Kidney (tissue), 14 donors: Measurements from ENCODE around the gene ZNF320. TPM values are rescaled to one million over a fixed set of nuclear protein-coding genes. Genes with fewer than 3 reads are reported as not detected.
A peak's percentile ranks its signal among the peaks of the same experiment; 100 is the strongest.
"Not testable (repeated sequence)": the region's sequence is repeated elsewhere in the genome, so short reads cannot be mapped to it uniquely, and the experiment has no call there.

Experiments
- DNase-seq, 5 donors: peaks; one replicate each; pipeline ENCODE4 v3.0.0-alpha.2; 2013 to 2020
- FAIRE-seq: peaks from 2 replicates; lab custom pipeline; 2012; peaks lifted over from hg19 to GRCh38; lab: Jason Lieb, UNC
- H3K27ac ChIP-seq, 2 donors: one replicate each; pipeline ENCODE4 v1.7.0; 2013; ENCODE audit warnings: low read depth in 2 of 2, low read length in 2 of 2, inconsistent platforms in 1 of 2
- H3K27me3 ChIP-seq: one replicate; pipeline ENCODE4 v1.7.1; 2013; ENCODE audit warnings: low read length, inconsistent platforms; ENCODE audit not compliant: control insufficient read depth, insufficient read depth
- H3K36me3 ChIP-seq, 3 donors: one replicate each; pipeline versions ENCODE4 v1.7.0 to v1.7.1; 2013; ENCODE audit warnings: low read length in 3 of 3, control low read depth in 1 of 3, inconsistent platforms in 1 of 3; ENCODE audit not compliant: insufficient read depth in 3 of 3, control insufficient read depth in 2 of 3
- H3K4me1 ChIP-seq, 3 donors: one replicate each; pipeline versions ENCODE4 v1.7.0 to v1.7.1; 2013; ENCODE audit warnings: low read length in 3 of 3, inconsistent platforms in 1 of 3, low read depth in 1 of 3; ENCODE audit not compliant: control insufficient read depth in 2 of 3, insufficient read depth in 2 of 3
- H3K4me3 ChIP-seq, 3 donors: one replicate each; pipeline versions ENCODE4 v1.7.0 to v1.8.1; 2013; ENCODE audit warnings: low read length in 3 of 3, control low read depth in 1 of 3, inconsistent platforms in 1 of 3
- H3K9ac ChIP-seq, 3 donors: one replicate each; pipeline versions ENCODE4 v1.7.0 to v1.7.1; 2013; ENCODE audit warnings: low read length in 3 of 3, control low read depth in 1 of 3, inconsistent platforms in 1 of 3
- H3K9me3 ChIP-seq, 3 donors: one replicate each; pipeline versions ENCODE4 v1.7.0 to v1.7.1; 2013; ENCODE audit warnings: low read length in 3 of 3, control low read depth in 1 of 3, inconsistent platforms in 1 of 3; ENCODE audit not compliant: control insufficient read depth in 2 of 3, insufficient read depth in 1 of 3
- CTCF ChIP-seq: IDR thresholded peaks from 3 replicates; pipeline ENCODE4 v1.5.1; 2012; ENCODE audit warnings: mild to moderate bottlenecking, moderate library complexity, borderline replicate concordance; ENCODE audit not compliant: insufficient read depth; ENCODE audit errors: extremely low read depth
- intact Hi-C: fragments of 100-400 bp; cut with DNase I; formaldehyde crosslinking; loops from one replicate; pipeline ENCODE4 v1.11.1; 2022
- polyA plus RNA-seq: library from polyadenylated mRNA; stranded (reverse); fragments of 350-450 nt; fragmentation: Illumina TruSeq; extraction: RNeasy Lipid Tissue Mini Kit (QIAGEN cat#74804); gene quantifications from one replicate; pipeline ENCODE4 v1.2.3, GENCODE V29; 2014; ENCODE audit warnings: low read depth, low replicate concordance; ENCODE audit not compliant: insufficient read depth
- total RNA-seq: library from RNA; stranded (reverse); fragmentation: NEBNext Ultra II Directional; extraction: Animal tissue kit (Norgen Biotek cat#: 25700); gene quantifications from one replicate; pipeline ENCODE4 v1.2.1, GENCODE V29; 2021
- donor health status: control.
- donor health status: control.
- donor health status: control.
- donor health status: control.
- donor health status: control.
- donor health status: DM: yes; HTN: yes; CAD: no.
- donor health status: Normal renal cell carcinoma (clear cell type).

ZNF320 gene
- total and polyA plus RNA-seq, 2 donors from 2014 or later = 3.2 to 25.8 TPM

GRCh38 chr19:52871466-52871865, 26.0 kb downstream of the ZNF320 start:
- no peaks in the 10 kb centered on the region for H3K4me1 ChIP-seq
- no peaks in the 10 kb centered on the region for H3K36me3 ChIP-seq
- DNase-seq = no peak
- intact Hi-C loops = no loop called here
- H3K9ac ChIP-seq = no peak overlapping the region
- no peak overlapping the region for H3K4me3 ChIP-seq
- no peak for TF ChIP-seq CTCF
- FAIRE-seq = no peak
- no peaks in the 10 kb centered on the region for H3K9me3 ChIP-seq
- no peak overlapping the region for H3K27ac ChIP-seq
- H3K27me3 ChIP-seq = no peaks in the 10 kb centered on the region

GRCh38 chr19:52868031-52868430, 29.4 kb downstream of the ZNF320 start:
- H3K9me3 ChIP-seq, intact Hi-C loops, H3K4me1 ChIP-seq, H3K27ac ChIP-seq, DNase-seq, H3K36me3 ChIP-seq, H3K4me3 ChIP-seq, FAIRE-seq, H3K27me3 ChIP-seq, H3K9ac ChIP-seq: not testable (repeated sequence)

DNA sequence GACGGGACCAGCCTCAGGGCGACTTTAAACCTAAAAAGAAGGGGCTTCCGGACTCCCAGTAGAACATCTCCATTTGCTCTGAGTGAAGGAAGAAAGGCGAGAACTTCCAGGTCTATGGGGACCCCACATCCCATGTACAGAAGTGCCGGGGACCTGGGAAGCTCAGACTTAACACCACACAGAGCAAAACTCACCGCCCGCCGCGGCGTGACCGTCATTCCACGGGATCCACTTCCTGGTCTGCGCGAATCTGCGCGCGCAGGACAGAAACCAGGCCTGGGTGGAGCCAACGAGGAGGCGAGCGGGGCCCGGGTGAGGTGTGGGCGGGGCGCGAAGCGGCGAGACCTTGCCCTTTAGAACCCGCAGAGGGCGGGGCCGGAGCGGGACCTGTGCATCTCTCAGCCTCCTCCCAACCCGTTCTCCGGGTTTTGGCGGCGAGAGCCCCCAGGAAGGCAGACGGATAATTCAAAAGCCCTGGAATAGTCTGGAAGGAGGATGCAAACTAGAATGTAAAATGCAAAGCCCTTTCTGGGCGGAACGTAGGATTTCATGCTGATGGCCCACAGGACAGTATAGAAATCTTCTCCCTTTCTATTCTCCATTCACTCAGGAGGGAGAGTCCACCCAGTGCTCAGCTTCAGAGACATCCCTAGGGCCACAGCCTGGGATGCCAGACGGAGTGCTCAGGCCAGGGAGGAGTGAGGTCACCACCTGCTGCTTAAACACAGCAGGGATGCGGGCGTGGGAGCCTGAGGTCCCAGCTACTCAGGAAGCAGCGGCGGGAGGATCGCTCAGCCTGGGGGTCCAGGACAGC, 39.9 kb downstream of the ZNF320 start, which contains the start of gene ZNF468:
TSS of gene ZNF468 (minus strand) at position 242 of the 814 bp plus-strand sequence. CDS start 3,347 bp downstream, outside the sequence.
- peak within 1 kb of the TSS; percentile 71 to 93 (median 81) for H3K4me3 ChIP-seq
- intact Hi-C loops, H3K27me3 ChIP-seq, H3K36me3 ChIP-seq, H3K9me3 ChIP-seq, H3K4me1 ChIP-seq: not testable (repeated sequence)
- H3K9ac ChIP-seq = peak within 1 kb of the TSS; percentile 67 to 79 (median 77)
- FAIRE-seq (peak; percentile 91), DNase-seq (peak; percentile 65 to 93 (median 79))
- peak within 1 kb of the TSS in 1 of 2 donors; percentile 26 for H3K27ac ChIP-seq

DNA sequence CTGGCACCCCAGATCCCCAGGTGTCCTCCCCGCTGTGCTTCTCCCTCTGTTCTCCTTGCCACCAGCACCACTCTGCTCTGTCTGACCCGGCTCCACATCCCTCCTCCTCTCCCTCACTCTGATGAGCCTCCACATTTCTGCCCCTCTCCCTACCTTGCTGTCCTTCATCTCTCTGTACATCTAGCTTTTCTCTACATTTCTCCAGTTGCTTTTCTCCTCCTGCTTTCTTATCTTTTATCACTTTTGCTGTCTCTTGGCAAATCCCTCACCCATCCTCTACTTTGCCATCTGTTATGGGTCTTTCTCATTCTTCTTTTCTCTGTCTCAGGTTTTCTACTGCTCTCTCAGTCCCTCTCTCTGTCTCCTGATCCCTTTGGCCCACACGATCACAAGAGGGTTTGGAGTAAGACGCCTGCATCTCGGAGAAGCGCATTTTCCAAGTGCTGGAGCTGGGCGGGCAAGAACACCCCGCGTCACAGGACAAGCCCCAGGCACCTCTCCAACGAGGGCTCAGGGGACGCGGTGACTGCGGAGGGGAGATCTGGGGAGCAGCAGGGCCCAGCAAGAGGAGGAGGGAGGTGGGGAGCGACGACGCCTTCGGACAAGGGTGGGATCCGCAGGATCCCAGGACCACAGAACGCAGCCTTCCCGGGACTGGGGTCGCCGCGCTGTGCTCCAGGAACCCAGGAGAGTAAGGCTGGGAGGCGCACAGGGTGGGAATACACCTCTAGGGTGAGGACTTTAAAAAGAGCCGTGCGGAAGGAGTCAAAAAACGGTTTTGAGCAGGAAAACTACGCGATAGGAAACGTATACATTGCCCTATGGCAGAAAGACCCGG, 40.7 kb downstream of the ZNF320 start:
- H3K36me3 ChIP-seq, intact Hi-C loops, H3K9me3 ChIP-seq, FAIRE-seq, H3K27ac ChIP-seq, H3K27me3 ChIP-seq, H3K4me1 ChIP-seq: not testable (repeated sequence)
- peak overlapping the region; percentile 57 to 77 (median 67) for H3K9ac ChIP-seq
- peak in 2 of 5 donors; percentile 40 to 42 for DNase-seq
- H3K4me3 ChIP-seq = peak overlapping the region; percentile 71 to 86 (median 76)

Other genes with a start within 250 kb of the ZNF320 start
- 42.7 TPM for gene ZNF611, start 162.6 kb downstream of the ZNF320 start, total RNA-seq
- gene ZNF611, start 162.6 kb downstream of the ZNF320 start, polyA plus RNA-seq = 3.6 TPM
- 9.4 TPM for gene ZNF600, start 110.8 kb downstream of the ZNF320 start, total RNA-seq
- 4.1 TPM for gene ZNF600, start 110.8 kb downstream of the ZNF320 start, polyA plus RNA-seq
- gene ZNF28, start 76.0 kb downstream of the ZNF320 start, total RNA-seq = 20.0 TPM
- gene ZNF28, start 76.0 kb downstream of the ZNF320 start, polyA plus RNA-seq = 10.0 TPM
- 21.1 TPM for gene ZNF468, start 40.0 kb downstream of the ZNF320 start, total RNA-seq
- 10.2 TPM for gene ZNF468, start 40.0 kb downstream of the ZNF320 start, polyA plus RNA-seq
- gene ZNF888, start 25.8 kb upstream of the ZNF320 start, total RNA-seq = 22.6 TPM
- gene ZNF888, start 25.8 kb upstream of the ZNF320 start, polyA plus RNA-seq = 3.4 TPM
- 16.6 TPM for gene ZNF816, start 65.2 kb upstream of the ZNF320 start, total RNA-seq
- gene ZNF816, start 65.2 kb upstream of the ZNF320 start, polyA plus RNA-seq = 4.4 TPM
- gene ERVV-1, start 116.3 kb upstream of the ZNF320 start, total RNA-seq = not detected
- not detected for gene ERVV-1, start 116.3 kb upstream of the ZNF320 start, polyA plus RNA-seq
- not detected for gene ERVV-2, start 147.1 kb upstream of the ZNF320 start, total RNA-seq
- gene ERVV-2, start 147.1 kb upstream of the ZNF320 start, polyA plus RNA-seq = not detected
- 38.2 TPM for gene ZNF160, start 205.8 kb upstream of the ZNF320 start, total RNA-seq
- gene ZNF160, start 205.8 kb upstream of the ZNF320 start, polyA plus RNA-seq = 9.5 TPM
- 12.0 TPM for gene ZNF415, start 235.3 kb upstream of the ZNF320 start, total RNA-seq
- gene ZNF415, start 235.3 kb upstream of the ZNF320 start, polyA plus RNA-seq = 8.8 TPM